ENCODE data around the gene ALCAM.

ALCAM gene

DNA sequence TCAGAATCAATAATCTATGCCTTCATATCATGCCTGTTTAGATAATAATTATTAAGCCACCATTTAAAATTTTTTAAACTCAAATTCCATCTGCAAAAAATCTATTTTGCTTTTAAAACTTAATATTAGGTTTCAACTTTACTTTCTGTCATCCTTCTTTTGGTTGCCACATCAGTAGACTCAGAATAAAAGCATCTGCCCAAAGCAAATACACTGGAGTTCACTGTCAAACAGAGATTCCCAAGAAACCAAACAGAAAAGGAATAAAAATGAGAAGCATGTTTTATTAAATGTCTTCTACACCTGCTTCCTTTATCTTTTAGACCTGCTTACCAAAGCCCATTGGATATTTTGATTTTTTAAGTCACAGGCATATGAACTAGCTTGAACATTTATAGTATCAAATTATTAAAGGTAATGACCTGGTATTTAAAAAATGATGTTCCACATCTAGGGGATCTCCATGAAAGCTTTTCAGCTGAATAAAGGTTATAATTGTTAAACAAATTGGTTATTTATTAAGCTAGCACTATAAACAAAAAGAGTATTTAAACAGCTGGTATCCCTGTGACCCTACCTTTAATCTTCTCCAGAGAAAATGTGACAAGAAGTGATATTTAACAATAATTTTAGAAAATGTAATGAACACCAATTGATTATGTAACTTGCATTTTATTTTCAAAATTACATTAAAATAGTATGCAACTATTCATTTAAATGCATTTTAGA is 62.5 kb downstream of the ALCAM start:
- DNase-seq (ENCODE audit: low read depth in 2 of 2), result no peak

DNA sequence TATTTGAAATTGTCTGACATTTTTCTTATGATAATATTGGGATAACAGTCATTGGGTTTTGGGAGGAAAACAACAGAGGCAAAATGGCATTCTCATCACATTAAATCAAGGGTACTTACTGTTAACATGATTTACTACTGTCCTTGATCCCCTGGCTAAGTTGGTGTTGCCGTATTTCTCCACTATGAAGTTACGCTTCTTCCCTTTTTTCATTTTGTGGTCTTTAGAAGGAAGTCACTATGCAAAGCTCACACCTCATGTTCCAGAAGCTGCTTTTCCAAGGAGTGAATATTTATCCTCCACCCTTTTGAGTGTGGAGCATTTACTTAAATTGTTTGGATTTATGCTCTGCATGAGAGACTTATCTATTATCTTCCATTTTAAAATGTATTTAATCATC is 63.7 kb downstream of the ALCAM start:
- no peak for DNase-seq (ENCODE audit: low read depth in 2 of 2)

DNA sequence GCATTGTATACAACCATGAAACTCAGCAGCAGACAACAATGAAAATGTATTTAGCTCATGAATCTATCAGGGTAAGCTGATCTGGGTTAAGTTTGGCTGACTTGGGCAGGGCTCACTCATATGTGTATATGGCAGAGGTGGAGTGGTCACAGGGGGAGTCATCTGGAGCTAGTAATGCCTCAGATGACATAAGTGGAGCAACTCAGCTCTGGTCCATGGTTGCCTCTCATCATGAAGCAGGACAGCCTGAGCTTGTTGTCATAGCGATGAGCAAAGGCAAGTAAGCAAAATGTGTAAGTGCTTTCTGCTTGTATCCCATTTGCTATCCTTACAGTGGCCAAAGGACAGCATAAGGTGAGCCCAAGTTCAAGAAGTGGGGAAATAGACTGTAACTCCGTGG is 64.5 kb downstream of the ALCAM start:
- DNase-seq (ENCODE audit: low read depth in 2 of 2), result no peak

DNA sequence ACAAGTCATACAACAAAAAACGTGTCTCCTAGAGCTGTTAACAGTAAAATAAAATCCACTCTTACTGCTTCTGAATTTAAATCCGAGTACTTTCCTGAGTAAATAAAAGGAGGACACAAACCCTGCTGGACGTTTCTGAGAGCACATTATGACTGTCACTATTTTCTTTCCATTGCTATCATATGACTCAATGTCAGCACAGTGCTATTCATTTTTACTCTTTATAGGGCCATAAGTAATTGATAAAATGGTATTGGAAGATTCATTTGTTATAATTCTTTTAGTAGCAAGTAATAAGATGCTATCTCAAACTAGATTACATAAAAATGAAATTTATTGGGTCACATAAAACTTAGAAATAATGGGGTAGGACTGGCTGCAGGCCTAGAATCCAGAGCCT is 68.6 kb downstream of the ALCAM start:
- no peak for DNase-seq (ENCODE audit: low read depth in 2 of 2)

DNA sequence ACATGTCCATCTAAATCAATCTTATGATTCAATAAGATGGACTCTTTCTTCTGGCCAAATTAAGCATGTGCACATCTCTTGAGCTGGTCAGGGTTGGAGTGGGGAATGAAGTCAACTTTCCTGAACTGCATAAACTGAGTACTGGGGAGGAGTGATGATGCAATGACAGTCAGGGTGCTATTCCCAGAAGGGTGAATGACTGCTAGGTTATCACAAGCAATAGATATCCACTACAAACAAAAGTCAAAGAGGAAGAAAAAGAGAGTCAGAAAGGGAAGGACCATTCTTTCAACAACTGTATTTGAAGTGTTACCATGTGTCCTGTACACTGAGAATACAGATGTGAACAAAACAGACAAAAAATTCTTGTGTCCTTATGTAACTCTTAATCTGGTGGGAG is 70.0 kb downstream of the ALCAM start:
- DNase-seq (ENCODE audit: low read depth in 2 of 2), result no peak

DNA sequence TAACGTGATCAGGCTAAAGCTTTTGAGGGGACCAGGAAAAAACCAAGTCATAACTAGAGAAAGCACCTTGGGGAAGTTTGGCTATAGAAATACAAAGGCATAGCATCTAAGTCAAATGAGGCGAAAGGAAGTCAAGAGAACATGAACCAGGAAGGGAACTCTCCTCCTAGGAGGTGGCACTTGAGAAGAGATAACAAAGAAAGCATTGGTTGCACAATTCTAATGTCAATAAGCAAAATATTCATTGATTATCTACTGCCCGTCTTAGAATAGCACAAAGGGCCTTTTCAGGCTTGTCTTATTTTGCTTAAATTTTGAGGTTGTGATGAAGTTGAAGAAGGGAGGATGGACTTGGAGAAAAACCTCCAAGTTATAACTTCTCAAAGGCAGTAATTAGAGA is 73.4 kb downstream of the ALCAM start:
- DNase-seq (ENCODE audit: low read depth in 2 of 2), result no peak

DNA sequence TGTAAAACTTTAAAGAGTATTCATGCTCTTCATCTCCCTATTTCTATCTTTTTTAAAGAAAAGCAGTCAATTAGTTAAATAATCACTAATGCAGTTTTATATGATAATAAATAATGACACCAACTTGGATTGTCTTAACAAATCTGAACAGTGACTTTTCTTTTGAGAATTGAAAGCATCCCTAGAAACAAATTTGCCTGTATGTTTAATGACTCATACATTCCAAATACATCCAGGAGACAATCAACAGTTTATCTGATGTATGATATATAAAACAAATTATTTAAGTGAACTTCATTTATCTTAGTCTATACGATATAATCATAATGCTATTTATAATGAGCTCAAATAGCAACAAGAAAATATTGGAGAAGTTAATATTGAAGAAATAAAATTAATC is 78.0 kb downstream of the ALCAM start:
- DNase-seq (ENCODE audit: low read depth in 2 of 2), result no peak

DNA sequence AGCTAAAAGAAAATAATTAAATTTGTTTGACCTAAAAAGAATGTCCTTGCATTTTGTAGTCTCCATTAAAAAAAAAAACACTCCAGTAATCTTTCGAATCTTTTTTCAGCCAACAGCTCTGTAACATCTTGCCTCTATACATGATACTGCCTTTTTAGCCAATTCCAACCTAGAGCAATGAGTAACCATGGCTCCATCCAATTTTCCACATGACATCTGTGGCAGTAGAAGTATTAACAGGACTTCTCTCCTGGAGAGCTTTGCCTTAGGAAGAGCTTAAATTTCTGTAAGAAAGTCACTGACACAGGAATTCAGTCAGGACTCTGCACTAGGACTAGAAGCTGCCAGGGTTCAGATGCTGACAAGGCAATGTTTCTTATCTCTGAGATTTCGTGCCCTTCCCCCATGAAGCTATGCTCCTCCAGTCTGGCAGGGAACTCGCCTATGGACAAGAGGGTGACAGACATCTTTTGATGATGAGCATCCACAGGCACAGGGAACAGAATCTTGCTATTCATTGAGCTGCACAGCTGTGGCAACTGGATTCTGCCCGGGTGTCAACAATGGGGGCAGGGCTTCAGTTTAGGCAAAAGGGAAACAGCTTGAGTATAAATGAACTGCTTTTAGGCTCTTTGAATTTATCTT is 81.8 kb downstream of the ALCAM start:
- DNase-seq (ENCODE audit: low read depth in 2 of 2), result no peak

DNA sequence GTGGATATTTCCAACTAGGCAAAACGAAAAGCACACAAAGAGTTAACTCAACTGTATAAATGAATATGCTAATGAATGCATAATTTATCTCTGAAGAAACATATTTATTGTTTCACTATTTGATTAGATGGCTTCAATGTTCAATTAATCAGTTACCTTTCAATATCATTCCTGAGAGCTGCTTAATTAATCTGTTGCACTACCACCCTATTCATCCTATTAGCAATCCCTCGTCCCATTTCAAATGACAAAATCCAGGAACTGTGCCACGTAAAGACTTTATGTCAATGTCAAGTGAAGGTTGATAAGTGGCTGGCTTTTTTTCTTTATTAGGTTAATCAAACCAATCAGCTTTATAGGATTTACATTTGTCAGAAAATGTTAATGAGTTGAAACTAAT is 82.7 kb downstream of the ALCAM start:
- DNase-seq (ENCODE audit: low read depth in 2 of 2), result no peak

DNA sequence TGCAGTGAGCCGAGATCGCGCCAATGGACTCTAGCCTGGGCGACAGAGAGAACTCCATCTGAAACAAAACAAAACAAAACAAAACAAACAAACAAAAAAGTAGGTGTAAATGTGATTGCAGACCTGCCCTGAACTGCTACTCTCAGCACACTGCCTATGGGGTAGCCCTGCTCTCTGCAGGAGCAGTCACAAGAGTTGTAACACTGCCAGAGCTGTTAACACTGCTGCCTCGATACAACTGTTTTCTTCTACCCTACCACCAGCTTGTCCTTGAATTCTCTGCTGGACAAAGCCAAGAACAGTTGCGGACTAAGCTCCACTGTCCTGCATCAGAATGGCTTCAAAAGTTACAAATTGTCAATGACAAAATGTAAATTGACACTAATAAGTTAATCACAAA is 89.3 kb downstream of the ALCAM start:
- no peak for DNase-seq (ENCODE audit: low read depth in 2 of 2)

DNA sequence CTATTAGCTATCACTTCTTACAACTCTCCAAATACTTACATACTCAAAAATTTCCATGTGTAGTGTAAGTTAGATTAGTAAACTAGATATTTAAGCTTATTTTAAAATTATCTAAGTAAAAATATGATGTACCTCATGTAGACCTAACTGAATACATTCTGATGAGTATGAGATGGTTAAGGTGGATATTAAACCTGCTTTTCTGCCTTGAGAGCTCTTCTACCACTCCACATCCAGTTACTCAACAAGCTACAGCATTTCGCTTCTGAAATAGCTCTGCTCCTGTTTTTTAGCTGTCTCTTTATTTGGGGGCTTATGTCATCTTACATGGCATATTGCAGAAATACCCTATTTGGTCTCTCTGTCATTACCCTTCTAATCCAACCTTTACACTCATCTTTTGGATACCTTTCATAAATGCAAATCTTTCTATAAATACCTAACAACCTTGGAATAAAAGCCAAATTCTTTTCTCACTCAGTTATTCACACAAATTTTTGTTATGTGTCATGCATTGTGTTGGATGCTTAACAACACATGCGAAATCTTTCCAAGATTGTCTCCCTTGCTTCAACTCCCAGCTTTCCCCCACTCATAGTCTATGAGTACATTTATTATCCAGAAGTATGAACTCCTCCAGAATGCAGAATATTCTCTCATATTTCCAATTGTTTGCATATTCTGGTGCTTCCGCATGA is 92.0 kb downstream of the ALCAM start:
- no peak for DNase-seq (ENCODE audit: low read depth in 2 of 2)

DNA sequence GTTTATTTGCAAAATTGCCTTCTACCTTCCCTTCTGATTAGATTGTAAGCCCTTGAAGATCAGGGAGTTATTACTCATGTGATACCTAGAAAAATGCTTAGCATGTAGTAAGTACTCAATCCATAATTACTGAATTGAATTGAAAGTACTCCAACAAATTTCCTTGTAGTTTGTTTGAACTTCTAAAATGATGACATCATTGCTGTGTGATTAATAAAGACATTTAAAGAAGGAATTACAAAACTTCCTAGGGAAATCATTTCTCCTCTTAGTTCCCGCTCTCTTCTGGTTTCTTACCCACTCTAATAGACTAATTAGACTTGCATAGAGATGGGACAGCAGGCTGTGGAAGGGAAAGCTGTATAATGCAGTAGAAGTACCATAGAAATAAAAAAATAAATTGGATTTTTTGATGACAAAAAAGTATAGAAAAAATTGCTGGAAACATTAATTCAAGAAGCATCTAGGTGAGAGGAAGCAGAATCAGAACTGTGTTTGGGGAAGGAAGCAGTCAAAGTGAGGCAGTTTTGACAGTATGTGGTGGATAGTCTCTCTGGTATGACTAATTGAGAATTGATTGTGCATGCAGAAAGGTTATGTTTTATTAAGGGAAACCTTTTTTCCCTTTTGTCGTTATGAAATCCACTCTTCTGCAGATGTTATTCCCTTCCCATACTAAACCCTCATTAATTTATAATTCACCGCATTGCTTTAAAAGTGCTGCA is 93.0 kb downstream of the ALCAM start:
- no peak for DNase-seq (ENCODE audit: low read depth in 2 of 2)

DNA sequence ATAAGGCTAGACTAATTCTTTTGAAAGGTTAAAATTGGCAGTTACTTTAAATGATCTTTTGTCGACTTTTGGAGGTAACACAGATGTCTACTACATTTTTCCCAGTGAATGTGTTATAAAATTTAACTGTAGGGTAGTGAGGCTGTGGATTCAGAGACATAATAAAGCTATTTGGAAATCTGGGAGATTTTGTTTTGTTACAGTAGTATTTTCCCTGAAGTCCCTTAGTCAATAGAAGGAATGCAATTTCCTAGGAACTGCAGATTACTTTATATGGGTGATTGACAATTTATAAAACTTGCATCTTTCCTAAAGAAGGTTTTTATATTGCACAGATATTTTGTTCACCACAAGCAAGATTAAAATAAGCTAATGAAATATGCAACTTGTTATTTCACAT is 96.9 kb downstream of the ALCAM start:
- no peak for DNase-seq (ENCODE audit: low read depth in 2 of 2)

DNA sequence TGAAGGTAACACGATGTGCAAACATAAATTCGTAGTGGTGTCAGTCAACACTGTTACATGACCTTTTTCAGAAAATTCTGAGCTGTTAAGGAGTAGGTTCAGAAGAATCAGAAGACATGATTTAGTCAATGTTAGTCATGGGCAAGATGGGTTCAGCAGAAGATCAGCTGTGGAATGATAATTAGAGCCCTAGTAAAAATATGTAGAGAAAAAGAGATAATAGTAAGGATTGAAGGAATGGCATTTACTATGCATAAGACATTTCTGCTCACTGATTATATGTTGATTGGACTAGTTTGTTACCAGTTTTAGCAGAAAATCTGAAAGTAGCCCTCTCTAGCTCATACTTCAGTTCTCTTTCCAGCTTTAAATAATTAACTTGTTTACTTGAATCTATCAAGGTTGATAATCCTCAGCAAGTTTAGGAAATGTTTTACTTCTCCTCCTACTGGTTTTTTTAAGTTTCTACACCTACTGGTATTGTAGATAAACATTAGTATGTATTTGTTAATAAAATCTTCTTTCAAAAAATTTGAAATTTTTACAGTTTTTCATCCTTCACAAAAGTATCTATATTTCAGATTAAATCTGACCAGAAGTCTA is 98.6 kb downstream of the ALCAM start:
- no peak for DNase-seq (ENCODE audit: low read depth in 2 of 2)

DNA sequence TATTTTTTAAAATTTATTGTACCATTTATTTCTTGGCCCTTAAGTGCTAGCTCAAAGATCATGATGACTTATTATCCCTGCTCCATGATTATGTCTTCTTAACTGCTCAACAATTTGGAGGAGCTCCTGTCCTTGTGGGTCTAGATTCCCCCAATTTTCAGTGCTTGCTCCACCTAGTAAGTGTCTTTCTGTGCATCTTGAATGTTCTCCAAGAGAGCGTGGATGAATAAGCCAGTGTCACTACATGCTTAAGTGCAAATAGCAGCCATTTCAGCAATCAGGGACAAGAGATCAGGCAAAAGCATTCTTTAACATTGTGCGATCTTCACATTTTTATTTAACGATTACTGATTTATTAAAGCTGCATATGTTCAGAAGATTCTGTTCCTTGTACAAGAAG is 99.4 kb downstream of the ALCAM start:
- no peak for DNase-seq (ENCODE audit: low read depth in 2 of 2)

DNA sequence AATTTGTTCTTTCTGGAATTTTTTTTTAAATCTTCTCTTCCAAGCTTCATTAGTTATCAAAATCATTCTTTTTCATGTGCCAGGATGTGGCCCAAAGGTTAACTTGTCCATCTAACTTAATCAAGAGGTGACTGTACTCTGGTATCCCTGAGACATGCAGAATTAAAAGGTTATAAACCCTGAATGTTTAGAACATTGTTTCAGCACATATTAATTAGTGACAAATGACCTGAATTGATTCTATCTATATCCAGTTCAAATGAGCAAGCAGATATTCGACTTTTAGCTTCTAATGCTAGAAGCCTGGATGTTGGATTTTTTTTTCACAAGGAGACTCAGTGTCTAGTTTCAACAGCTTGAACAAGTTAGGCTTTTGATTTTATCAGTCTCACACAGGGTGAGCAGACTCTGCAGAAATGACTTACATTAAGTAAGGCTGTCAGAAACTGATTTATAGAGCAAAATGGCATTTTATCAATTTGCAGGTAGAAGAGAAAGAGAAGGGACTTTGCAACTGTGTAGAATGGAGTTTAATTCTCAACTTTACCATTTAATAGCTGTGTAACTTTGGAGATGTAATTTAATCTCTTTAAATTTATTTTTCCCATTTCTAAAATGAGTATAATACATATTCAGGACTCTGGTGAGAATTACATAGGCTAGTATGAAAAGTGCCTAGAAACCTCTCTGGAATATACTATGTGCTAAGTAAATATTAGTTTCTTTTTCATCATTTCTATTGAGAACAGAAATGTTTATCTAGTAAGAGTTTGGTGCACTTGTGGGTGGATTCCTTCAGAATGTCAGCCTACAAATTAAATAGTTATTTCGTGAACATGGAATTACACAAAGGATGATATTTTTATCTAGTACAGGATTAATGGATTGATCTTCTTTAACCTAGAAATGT is 100.0 kb downstream of the ALCAM start:
- DNase-seq (ENCODE audit: low read depth in 2 of 2), result no peak

DNA sequence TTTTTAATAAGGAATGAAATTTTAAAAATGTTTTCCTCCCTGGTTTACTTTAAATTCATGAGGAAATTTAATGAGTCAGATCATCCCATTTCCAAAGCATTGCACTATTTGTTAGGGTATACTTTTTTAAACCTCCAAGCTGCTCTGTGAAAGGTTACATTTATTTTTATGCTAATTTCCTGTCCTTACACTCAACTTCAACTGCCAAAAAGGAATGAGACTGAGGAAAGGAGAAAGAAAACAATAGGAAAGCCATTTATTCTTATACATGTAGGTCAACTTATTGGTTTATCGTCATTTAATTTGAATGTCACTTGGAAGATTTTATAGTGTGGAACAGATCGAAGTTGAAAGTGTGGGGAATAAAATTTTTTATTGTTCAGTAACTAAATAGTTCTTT is 104.1 kb downstream of the ALCAM start:
- DNase-seq (ENCODE audit: low read depth in 2 of 2), result no peak

DNA sequence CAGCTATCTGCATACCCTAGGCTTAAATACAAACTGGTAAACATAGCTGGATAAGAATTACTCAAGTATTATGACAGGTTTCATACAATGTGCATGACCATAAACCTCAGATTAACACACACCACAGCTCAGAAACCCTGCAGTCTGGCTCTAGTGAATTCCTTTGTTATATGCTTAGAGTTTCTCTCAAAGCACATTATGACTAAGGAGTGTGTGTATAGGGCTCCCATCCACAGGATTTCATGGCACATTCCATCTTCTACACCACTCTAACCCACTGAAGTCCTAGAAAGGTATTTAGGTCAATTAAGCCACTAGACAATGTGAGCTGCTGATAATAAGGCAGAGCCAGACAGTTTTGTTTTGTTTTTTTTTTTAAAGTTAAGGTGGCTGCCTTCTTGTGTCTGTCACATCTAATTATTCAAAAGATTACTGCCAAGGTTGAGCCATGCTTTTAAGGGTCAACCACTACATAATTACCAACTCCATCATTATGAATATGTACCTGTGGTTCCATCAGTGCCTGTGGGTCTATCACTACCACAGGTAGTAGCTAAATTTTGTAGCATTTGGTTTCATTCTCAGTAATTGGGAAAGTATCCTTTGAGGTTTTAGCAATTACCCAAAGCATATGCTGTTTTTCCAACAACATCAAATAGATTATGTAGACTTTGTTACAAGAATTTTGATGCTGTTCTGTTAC is 107.0 kb downstream of the ALCAM start:
- no peak for DNase-seq (ENCODE audit: low read depth in 2 of 2)

DNA sequence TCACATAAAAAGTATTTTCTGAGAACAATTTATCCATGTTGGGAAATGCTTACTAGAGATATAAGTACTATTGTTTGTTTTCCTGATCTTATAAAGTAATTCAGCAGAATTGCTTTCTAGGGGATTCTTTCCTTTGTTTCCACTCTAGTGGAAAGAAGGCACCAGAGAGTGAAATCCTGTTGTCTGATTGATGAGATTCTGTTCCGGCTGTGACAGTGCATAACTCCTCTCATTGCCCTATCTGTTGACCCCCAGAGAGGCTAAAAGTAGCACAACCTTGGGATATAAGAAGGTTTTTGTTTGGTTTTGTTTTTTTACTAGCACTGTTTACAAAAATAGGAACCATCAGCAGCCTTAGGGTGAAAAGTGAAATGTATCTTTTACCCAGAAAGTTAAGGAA is 114.1 kb downstream of the ALCAM start:
- DNase-seq (ENCODE audit: low read depth in 2 of 2), result no peak

DNA sequence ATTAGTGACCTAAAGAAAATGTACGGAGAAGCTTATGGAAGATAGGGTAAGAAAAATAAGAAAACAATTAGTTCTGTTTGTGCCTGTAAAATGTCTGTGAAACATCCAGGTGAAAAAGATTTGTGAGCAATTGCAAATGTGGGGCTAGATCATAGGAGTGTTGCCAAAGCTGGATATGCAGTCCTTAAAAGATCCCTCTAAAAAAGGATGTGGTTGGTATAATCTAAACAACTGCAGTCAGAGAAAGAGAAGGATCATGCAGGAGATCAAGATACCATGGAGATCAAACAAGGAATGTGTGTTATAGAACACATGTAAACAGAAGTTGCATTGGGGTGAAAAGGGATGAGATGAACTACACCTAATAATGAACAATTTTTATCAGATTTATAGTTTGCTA is 116.8 kb downstream of the ALCAM start:
- no peak for DNase-seq (ENCODE audit: low read depth in 2 of 2)
